ENCODE measurements around the gene CNNM1. TPM values are rescaled to one million over a fixed set of nuclear protein-coding genes. Genes with fewer than 3 reads are reported as not detected.

CNNM1 gene
- total RNA-seq, 1 experiment from 2014 or later: not detected

GRCh38 chr10:99370993-99371392, 41.8 kb downstream of the CNNM1 start:
- BruUV-seq (replicated peaks): no TSS peak
- ChIA-PET CTCF (interaction anchor here (0.6 to 1.3 kb wide), 3 partner anchors 9 to 244 kb away, joined by 3 to 7 read pairs (median 3); no protein-coding TSS in a partner anchor), POLR2A (no interaction called here)
- H3K4me3 Mint-ChIP-seq (ENCODE audit: unreplicated experiment): no peak overlapping the region
- no peak overlapping the region for H3K27ac Mint-ChIP-seq (ENCODE audit: low read depth, unreplicated experiment)
- no peaks in the 10 kb centered on the region for H3K36me3 Mint-ChIP-seq (ENCODE audit: insufficient read depth, unreplicated experiment)
- peaks cover 11% of the 10 kb centered on the region for H3K4me1 Mint-ChIP-seq (ENCODE audit: insufficient read depth, unreplicated experiment)
- TF ChIP-seq, protein P1, sequence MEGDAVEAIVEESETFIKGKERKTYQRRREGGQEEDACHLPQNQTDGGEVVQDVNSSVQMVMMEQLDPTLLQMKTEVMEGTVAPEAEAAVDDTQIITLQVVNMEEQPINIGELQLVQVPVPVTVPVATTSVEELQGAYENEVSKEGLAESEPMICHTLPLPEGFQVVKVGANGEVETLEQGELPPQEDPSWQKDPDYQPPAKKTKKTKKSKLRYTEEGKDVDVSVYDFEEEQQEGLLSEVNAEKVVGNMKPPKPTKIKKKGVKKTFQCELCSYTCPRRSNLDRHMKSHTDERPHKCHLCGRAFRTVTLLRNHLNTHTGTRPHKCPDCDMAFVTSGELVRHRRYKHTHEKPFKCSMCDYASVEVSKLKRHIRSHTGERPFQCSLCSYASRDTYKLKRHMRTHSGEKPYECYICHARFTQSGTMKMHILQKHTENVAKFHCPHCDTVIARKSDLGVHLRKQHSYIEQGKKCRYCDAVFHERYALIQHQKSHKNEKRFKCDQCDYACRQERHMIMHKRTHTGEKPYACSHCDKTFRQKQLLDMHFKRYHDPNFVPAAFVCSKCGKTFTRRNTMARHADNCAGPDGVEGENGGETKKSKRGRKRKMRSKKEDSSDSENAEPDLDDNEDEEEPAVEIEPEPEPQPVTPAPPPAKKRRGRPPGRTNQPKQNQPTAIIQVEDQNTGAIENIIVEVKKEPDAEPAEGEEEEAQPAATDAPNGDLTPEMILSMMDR (IDR thresholded peaks at IDR 0.05; ENCODE audit: unreplicated experiment): peak; percentile 47
- DNase-seq (ENCODE audit: unreplicated experiment): peak; percentile 43
- H3K27me3 Mint-ChIP-seq (ENCODE audit: insufficient read depth, unreplicated experiment): peaks cover 42% of the 10 kb centered on the region
- no peaks in the 10 kb centered on the region for H3K9me3 Mint-ChIP-seq (ENCODE audit: unreplicated experiment)
- intact Hi-C loops (cut with micrococcal nuclease): loop anchor here (2.0 to 10.0 kb wide), 3 partner anchors 96 to 904 kb away; no protein-coding TSS in a partner anchor

DNA sequence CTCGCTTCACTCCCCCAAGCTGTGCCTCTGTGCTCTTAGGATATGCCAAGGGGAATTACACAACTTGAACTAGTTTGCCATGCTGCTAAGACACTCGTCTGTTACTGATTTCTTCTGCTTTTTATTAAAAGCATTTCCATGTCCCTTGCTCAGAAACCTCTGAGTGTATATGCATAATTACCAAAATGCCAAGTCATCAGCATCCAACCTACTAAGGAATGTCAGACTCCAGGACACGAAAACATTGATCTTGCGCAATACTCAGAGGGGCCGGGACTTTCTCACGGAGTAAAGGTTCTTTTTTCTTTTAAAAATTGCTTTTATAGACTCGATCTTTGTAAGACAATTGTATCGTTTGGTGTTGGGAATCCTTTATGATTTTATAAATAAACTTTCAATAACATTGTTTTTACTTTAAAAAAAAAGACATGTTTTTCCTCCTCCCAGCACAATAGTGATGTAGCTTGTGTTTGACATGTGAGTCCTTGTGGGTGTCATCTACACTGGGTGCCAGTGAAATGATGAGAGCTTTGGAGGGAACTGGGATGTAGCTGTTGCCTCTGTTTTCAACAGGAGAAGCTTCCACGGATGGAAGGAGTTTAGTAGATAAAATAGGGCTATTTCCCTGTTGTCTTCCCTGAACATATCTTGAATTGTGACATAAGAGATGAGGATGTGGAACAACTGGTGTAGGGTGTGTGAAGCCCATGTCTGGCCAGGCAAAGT, 43.6 kb downstream of the CNNM1 start:
- no peaks in the 10 kb centered on the region for H3K36me3 Mint-ChIP-seq (ENCODE audit: insufficient read depth, unreplicated experiment)
- ChIA-PET POLR2A (no interaction called here), CTCF (interaction anchor here (1.1 to 2.9 kb wide), 3 partner anchors 16 to 19 kb away, joined by 3 to 12 read pairs (median 4); no protein-coding TSS in a partner anchor)
- peaks cover 11% of the 10 kb centered on the region for H3K4me1 Mint-ChIP-seq (ENCODE audit: insufficient read depth, unreplicated experiment)
- intact Hi-C loops (cut with micrococcal nuclease): loop anchor here (5.0 to 10.0 kb wide), 2 partner anchors 98 to 580 kb away; no protein-coding TSS in a partner anchor
- H3K4me3 Mint-ChIP-seq (ENCODE audit: unreplicated experiment): no peak overlapping the region
- no peak overlapping the region for H3K27ac Mint-ChIP-seq (ENCODE audit: low read depth, unreplicated experiment)
- peak; percentile 64 for DNase-seq (ENCODE audit: unreplicated experiment)
- peaks cover 26% of the 10 kb centered on the region for H3K27me3 Mint-ChIP-seq (ENCODE audit: insufficient read depth, unreplicated experiment)
- BruUV-seq (replicated peaks): no TSS peak
- no peaks in the 10 kb centered on the region for H3K9me3 Mint-ChIP-seq (ENCODE audit: unreplicated experiment)
- TF ChIP-seq, protein P1 (IDR thresholded peaks at IDR 0.05; ENCODE audit: unreplicated experiment): no peak

- intact Hi-C loops (cut with micrococcal nuclease): loop anchor here (5.0 to 10.0 kb wide), 2 partner anchors 100 to 582 kb away; no protein-coding TSS in a partner anchor
- Mint-ChIP-seq H3K27ac (ENCODE audit: low read depth, unreplicated experiment) (no peak overlapping the region), H3K27me3 (ENCODE audit: insufficient read depth, unreplicated experiment) (peaks cover 8% of the 10 kb centered on the region), H3K4me3 (ENCODE audit: unreplicated experiment) (no peak overlapping the region), H3K4me1 (ENCODE audit: insufficient read depth, unreplicated experiment) (peaks cover 11% of the 10 kb centered on the region), H3K36me3 (ENCODE audit: insufficient read depth, unreplicated experiment) (no peaks in the 10 kb centered on the region), H3K9me3 (ENCODE audit: unreplicated experiment) (no peaks in the 10 kb centered on the region)
- ChIA-PET CTCF (interaction anchor here (0.6 to 2.9 kb wide), 3 partner anchors 14 to 126 kb away, joined by 3 to 12 read pairs (median 4); no protein-coding TSS in a partner anchor), POLR2A (no interaction called here)
- TF ChIP-seq, protein P1 (IDR thresholded peaks at IDR 0.05; ENCODE audit: unreplicated experiment): no peak
- DNase-seq (ENCODE audit: unreplicated experiment): peak; percentile 74
- no TSS peak for BruUV-seq (replicated peaks)
Measured at GRCh38 chr10:99374526-99374925, 45.4 kb downstream of the CNNM1 start.

DNA sequence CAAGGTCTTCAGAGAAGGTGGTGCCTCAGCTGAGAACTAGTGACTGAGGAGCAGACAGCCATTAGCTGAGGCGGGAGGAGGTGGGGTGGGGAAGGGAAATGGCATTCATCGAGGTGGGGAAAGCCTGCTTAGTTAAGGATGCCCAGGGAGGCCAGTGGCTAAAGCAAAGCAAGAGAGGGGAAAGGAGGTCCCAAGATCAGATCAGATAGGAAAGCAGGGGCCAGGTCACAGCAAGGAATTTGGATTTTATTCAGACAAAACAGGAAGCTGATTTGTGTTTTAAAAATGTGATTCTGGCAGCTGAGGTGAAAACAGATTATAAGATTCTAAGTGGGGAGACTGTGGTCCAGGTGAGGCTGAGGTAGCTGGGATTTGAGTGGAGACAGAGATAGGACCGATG, 45.8 kb downstream of the CNNM1 start:
- ChIA-PET POLR2A (no interaction called here), CTCF (interaction anchor here (0.6 to 2.9 kb wide), 3 partner anchors 16 to 908 kb away, joined by 3 to 12 read pairs (median 4); no protein-coding TSS in a partner anchor)
- H3K4me1 Mint-ChIP-seq (ENCODE audit: insufficient read depth, unreplicated experiment): peaks cover 11% of the 10 kb centered on the region
- TF ChIP-seq, protein P1 (IDR thresholded peaks at IDR 0.05; ENCODE audit: unreplicated experiment): no peak
- H3K4me3 Mint-ChIP-seq (ENCODE audit: unreplicated experiment): no peak overlapping the region
- no TSS peak for BruUV-seq (replicated peaks)
- H3K27ac Mint-ChIP-seq (ENCODE audit: low read depth, unreplicated experiment): no peak overlapping the region
- H3K36me3 Mint-ChIP-seq (ENCODE audit: insufficient read depth, unreplicated experiment): no peaks in the 10 kb centered on the region
- no peaks in the 10 kb centered on the region for H3K9me3 Mint-ChIP-seq (ENCODE audit: unreplicated experiment)
- intact Hi-C loops (cut with micrococcal nuclease): loop anchor here (5.0 to 10.0 kb wide), 2 partner anchors 100 to 583 kb away; no protein-coding TSS in a partner anchor
- H3K27me3 Mint-ChIP-seq (ENCODE audit: insufficient read depth, unreplicated experiment): peaks cover 4% of the 10 kb centered on the region
- DNase-seq (ENCODE audit: unreplicated experiment): no peak
